Urinary bladder (tissue), 4 donors: ENCODE results near the gene MSRB3. TPM values are rescaled to one million over a fixed set of nuclear protein-coding genes. Genes with fewer than 3 reads are reported as not detected.

Experiments
- DNase-seq: peaks from one replicate; pipeline ENCODE4 v3.0.0-alpha.2; 2015; ENCODE audit errors: extremely low spot score
- H3K27ac ChIP-seq: one replicate; pipeline ENCODE4 v1.5.1; 2013; ENCODE audit warnings: low read depth, mild to moderate bottlenecking, moderate library complexity
- H3K36me3 ChIP-seq: one replicate; pipeline ENCODE4 v1.6.1; 2013; ENCODE audit warnings: mild to moderate bottlenecking, moderate library complexity; ENCODE audit not compliant: insufficient read depth
- H3K4me1 ChIP-seq: one replicate; pipeline ENCODE4 v1.6.1; 2013; ENCODE audit warnings: mild to moderate bottlenecking, moderate library complexity; ENCODE audit not compliant: insufficient read depth
- H3K4me3 ChIP-seq: one replicate; pipeline ENCODE4 v1.5.1; 2013; ENCODE audit warnings: low read depth, low read length
- WGBS: extraction: QIAGEN DNeasy Blood & Tissue Kit; methylation state at CpG from one replicate; pipeline ENCODE4 v1.1.7; 2013; 5-methylcytosine and 5-hydroxymethylcytosine counted together
- polyA plus RNA-seq: library from polyadenylated mRNA; stranded (reverse); fragments of 200-250 nt; gene quantifications from one replicate; pipeline ENCODE4 v1.2.3, GENCODE V29; 2013
- total RNA-seq: library from RNA; depleted of rRNA; stranded (reverse); fragments of >200 nt; gene quantifications from one replicate; pipeline ENCODE4 v1.2.3, GENCODE V29; 2014
- donor health status: healthy with polysubstance abuse.
- donor health status: healthy.

Gene MSRB3
- total and polyA plus RNA-seq, 2 donors = 143 to 158 TPM

DNA sequence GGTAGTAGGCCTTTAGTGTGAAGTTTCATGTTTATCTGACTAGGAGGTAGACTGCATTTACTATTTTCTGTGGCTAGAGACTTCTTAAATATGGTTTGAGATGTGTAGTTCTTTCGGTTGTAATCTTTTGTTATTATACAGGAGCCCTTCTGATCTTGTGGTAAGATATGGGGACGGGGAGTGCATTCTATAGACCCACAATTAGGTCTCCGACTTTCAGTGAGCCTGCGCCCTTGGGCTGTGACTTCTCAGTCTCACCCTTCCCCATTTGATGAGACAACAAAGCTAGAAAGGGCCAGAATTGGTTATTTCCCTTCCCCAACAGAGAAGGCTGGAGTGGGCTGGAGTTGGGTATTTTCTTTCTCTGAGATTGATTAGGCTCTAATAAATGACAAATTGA is 130.0 kb downstream of the MSRB3 start:
- WGBS = 78% methylated on average over 4 of the region's 4 CpGs
- Histone ChIP-seq H3K4me1 (no peaks in the 10 kb centered on the region), H3K36me3 (no peaks in the 10 kb centered on the region), H3K4me3 (no peak overlapping the region), H3K27ac (no peak overlapping the region)
- DNase-seq = no peak

DNA sequence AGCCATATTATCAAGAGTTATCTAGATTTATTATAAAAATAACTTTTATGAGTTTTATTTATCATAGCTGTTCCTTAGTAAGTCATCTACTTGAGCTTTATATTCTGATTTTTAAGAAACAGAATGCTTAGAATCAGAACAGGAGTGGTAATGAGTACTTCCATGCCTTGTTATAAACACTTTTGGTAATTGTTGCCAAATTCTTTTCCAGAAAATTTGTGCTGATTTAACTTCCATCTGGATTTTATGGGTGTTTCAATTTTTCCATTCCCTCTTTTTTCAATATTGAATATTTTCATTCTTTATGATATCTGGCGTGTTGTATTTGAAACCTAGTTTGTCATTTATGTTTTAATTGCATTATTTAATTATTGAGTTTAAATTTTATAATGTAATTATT is 131.2 kb downstream of the MSRB3 start:
- Histone ChIP-seq H3K4me3 (no peak overlapping the region), H3K4me1 (no peaks in the 10 kb centered on the region), H3K36me3 (no peaks in the 10 kb centered on the region), H3K27ac (no peak overlapping the region)
- WGBS = 89% methylated on average over 1 of the region's 1 CpG
- no peak for DNase-seq

DNA sequence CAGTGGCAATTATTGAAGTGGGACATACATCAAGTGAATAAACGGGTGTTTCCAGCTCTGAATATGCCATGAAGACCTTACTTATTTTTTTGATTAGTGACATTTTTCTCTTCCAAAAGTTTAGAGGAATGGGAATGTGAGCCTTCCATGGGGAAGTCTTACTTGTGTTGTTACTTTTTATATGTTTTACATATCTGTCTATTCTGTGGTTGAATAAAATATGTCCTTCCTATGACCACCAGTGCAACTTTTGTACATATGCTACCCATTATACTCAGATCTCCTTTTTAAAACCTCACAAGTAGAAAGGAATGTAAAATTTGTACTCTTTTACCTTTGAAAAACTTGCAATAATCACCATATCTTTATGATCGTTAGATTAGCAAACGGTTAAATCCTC is 132.7 kb downstream of the MSRB3 start:
- DNase-seq = no peak
- Histone ChIP-seq H3K4me3 (no peak overlapping the region), H3K36me3 (no peaks in the 10 kb centered on the region), H3K4me1 (no peaks in the 10 kb centered on the region), H3K27ac (no peak overlapping the region)
- 69% methylated on average over 3 of the region's 3 CpGs for WGBS

DNA sequence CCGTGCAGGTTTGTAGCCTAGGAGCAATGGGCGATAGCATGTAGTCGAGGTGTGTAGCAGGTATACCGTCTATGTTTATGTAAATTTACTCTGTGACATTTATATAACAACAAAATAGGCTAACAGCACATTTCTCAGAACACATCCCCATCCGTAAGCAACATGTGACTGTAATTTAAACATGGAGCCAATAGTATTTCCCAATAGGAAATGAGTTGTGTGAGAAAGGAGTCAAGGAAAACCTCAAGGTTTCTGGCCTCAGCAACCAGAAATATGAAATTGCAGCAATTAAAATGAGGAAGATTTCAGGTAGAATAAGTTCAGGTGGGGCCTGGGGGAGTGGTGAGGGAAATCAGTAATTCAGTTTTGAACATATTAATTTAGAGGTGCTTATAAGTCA is 136.0 kb downstream of the MSRB3 start:
- Histone ChIP-seq H3K4me3 (no peak overlapping the region), H3K36me3 (no peaks in the 10 kb centered on the region), H3K27ac (no peak overlapping the region), H3K4me1 (no peaks in the 10 kb centered on the region)
- no peak for DNase-seq
- WGBS = 96% methylated on average over 5 of the region's 5 CpGs

DNA sequence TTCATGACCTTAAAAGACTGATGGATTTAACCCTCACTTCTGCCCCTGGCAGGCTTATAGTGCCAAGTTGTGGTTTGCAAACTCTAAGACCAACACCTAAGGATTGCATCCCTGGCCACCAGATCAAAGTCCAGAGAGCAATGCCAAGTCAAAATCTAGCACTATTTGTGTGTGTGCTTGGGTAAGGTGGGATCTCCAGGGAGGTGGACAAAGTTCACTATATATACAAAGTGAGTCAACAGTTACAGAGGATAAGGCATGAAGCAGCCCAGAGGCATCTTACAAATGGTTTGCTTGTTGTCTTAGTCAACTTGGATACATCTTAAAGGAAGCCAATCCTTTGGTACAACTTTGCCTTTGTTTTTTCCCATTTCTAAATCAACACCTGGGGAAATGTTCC is 137.3 kb downstream of the MSRB3 start:
- Histone ChIP-seq H3K27ac (no peak overlapping the region), H3K4me1 (no peaks in the 10 kb centered on the region), H3K36me3 (no peaks in the 10 kb centered on the region), H3K4me3 (no peak overlapping the region)
- DNase-seq = no peak

DNA sequence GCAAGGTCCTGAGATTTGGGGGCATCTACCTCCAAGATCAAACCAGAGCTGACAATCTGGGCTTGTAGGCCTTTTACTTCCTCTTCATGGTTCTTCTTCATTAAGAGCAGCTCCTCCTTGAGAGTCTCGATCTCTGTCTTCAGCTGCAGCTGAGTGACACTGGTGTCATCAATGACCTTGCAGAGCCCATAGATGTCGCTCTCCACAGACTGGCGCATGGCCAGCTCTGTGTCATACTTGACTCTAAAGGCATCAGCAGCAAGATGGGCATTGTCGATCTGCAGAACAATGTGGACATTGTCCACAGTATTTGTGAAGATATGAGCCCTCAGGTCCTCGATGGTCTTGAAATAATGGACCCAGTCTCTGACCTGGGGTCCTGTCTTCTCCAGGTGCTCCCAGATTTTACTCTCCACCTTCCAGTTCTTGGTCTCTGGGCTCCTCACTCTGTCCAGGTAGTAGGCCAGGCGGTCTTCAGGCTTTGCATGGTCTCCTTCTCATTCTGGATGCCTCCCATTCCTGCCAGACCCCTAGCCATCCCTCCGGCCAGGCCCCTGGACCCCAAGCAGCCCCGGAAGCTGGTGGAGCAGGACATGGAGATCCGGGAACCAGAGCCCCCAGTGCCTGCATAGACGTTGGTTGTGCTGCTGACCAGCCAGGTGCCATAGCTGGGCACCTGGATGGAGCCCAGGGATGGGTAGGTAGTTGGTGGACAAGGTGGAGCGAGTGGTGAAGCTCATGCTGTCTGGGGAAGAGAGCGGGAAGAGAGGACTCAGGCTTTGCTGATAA is 141.0 kb downstream of the MSRB3 start:
- no peaks in the 10 kb centered on the region for H3K4me1 ChIP-seq
- 97% methylated on average over 12 of the region's 12 CpGs for WGBS

DNA sequence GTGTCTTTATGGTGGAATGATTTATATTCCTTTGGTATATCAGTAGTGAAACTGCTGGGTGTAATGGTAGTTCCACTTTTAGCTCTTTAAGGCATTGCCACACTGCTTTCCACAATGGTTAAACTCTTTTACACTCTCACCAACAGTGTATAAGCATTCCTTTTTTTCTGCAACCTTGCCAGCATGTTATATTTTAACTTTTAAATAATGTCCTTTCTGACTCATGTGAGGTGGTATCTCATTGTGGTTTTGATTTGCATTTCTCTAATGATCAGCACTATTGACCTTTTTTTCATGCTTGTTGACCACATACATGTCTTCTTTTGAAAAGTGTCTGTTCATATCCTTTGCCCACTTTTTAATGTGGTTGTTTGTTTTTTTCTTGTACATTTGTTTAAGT is 142.5 kb downstream of the MSRB3 start:
- no peaks in the 10 kb centered on the region for H3K36me3 ChIP-seq
- no peaks in the 10 kb centered on the region for H3K4me1 ChIP-seq
- no peak overlapping the region for H3K27ac ChIP-seq
- DNase-seq = no peak
- no peak overlapping the region for H3K4me3 ChIP-seq

More for the DNA sequence above, 141.0 kb downstream of the MSRB3 start:
- Histone ChIP-seq H3K4me3 (no peak overlapping the region), H3K36me3 (no peaks in the 10 kb centered on the region), H3K27ac (no peak overlapping the region)
- no peak for DNase-seq

DNA sequence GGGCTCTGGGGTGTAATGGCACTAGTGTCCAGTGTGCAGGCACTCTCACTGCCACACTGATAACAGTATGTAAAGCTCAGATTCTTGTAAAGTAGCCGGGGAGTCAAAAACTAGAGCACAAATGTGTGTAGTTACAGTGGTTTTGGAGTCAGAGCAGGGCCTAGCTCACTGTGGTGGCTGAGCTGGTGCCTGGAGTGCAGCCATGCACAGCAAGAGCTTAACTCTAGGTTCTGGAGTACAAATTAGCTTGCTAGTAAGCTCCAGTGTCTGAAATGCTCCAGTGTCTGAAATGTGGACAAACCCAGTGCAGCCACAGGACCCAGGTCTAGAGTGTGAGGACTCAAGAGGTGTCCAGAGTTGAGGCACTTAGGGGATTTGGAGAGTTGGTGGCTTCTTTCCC is 149.2 kb downstream of the MSRB3 start:
- H3K27ac ChIP-seq = no peak overlapping the region
- WGBS = 94% methylated on average over 1 of the region's 1 CpG
- no peak overlapping the region for H3K4me3 ChIP-seq
- no peaks in the 10 kb centered on the region for H3K4me1 ChIP-seq
- no peaks in the 10 kb centered on the region for H3K36me3 ChIP-seq
- no peak for DNase-seq

DNA sequence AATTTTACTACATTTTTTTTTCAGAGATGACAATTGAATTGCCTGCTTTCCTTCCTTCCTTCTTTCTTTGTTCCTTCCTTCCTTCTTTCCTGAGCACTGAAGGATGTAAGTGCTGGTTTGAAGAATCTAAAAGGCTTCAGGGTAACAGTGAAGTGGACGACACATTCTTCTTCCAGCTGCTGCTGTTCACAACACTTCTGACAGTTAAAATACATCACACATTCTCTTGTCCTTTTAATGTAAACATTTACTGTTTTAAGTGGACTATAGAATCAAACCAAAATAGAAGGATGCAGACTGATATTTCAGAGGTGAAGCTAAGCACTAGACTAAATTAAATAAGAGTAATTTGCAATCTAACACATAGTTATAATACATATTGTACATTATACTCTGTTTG is 151.5 kb downstream of the MSRB3 start:
- no peaks in the 10 kb centered on the region for H3K36me3 ChIP-seq
- H3K27ac ChIP-seq = no peak overlapping the region
- 32% methylated on average over 1 of the region's 1 CpG for whole genome bisulfite sequencing
- H3K4me1 ChIP-seq = no peaks in the 10 kb centered on the region
- H3K4me3 ChIP-seq = no peak overlapping the region
- no peak for DNase-seq

DNA sequence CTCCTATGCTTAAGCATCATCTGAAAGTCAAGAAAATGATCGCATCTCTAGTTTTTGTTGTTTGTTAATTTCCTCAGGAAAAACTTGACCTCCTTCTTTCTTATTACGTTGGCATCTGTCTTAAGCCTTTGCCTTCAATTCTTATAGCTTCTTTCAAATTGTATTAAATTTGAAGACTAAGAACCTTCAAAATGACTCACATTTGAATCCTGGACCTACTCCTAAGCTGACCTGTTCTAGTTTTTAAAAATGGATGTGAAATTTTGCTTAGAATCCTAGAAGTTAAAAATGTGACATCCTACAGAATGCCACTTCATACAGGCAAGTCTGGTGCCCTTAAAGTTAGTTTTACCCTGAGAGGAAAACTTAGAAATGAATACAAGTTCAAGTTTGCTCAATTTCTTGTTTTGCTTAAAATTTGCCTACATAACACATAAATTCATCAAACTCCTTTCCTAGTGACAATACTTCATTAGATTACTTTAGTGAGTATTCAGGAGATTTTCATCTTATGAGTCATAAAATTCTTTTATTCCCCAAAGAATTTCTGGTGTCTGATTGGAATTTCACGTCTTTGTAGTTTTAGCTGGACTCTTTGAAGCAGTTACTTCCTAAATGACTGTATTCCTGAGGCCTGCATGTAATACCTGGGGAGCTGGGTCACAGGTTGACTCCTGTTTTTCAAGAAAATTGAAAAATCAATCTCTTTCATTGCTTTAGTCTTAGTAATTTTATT is 152.3 kb downstream of the MSRB3 start:
- H3K4me3 ChIP-seq = no peak overlapping the region
- DNase-seq = no peak
- H3K4me1 ChIP-seq = no peaks in the 10 kb centered on the region
- WGBS = 72% methylated on average over 3 of the region's 3 CpGs
- H3K36me3 ChIP-seq = no peaks in the 10 kb centered on the region
- H3K27ac ChIP-seq = no peak overlapping the region

DNA sequence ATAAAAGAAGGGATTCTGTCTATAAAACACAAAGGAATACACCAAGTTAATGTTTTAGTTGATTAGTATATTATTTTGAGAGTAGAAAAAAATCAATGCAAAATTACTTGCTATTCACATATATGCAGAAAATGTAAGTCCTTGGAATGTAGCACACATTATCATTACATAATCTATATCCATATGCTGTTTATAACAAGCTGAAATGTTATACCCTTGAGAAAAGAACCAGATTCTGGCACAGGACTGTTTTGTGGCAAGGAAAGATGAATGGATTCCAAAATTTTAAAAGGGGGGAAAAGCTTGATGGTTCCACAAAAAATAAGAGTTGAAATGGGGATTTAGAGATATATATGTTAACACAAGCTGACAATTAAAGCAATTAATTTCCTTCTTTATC is 153.6 kb downstream of the MSRB3 start:
- Histone ChIP-seq H3K36me3 (no peaks in the 10 kb centered on the region), H3K4me1 (no peaks in the 10 kb centered on the region), H3K27ac (no peak overlapping the region), H3K4me3 (no peak overlapping the region)
- DNase-seq = no peak

DNA sequence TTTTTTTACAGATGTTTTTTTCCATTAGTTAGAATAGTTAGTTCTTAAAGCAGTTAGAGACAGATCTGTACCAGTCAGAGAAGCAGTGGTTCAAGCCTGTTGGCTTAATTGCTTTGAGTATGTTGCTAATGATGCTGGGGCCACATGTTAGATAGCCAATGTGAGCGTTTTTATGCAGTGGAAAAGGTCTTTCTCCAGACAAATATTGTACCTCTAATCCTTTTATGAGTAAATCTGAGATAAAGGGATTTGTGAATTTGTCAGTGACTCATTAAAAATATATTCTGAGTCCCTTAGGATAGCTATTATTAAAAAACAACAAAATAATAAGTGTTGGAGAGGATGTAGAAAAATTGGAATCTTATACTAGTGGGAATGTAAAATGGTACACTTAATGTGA is 154.2 kb downstream of the MSRB3 start:
- no peak for DNase-seq
- Histone ChIP-seq H3K4me3 (no peak overlapping the region), H3K27ac (no peak overlapping the region), H3K36me3 (no peaks in the 10 kb centered on the region), H3K4me1 (no peaks in the 10 kb centered on the region)
- 46% methylated on average over 1 of the region's 1 CpG for WGBS

DNA sequence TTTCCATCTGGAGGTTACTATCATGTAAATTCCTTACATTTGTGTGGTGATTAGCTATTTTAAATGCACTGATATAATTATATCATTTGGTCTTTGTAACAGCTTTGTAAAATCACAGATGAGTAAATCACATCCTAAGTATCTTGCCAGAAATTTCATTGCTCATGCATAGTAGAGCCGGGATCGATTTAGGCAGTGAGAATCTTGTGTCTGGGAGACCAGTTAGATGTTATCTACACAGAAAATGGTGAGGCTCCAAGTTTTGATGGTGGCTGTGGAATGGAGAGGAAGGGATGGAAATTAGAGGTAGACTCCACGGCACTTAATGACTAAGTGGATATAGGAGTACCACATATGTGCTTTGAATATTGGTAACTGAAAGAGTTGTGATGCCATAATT is 156.3 kb downstream of the MSRB3 start:
- 76% methylated on average over 3 of the region's 3 CpGs for WGBS
- Histone ChIP-seq H3K36me3 (no peaks in the 10 kb centered on the region), H3K4me3 (no peak overlapping the region), H3K4me1 (no peaks in the 10 kb centered on the region), H3K27ac (no peak overlapping the region)
- DNase-seq = no peak

DNA sequence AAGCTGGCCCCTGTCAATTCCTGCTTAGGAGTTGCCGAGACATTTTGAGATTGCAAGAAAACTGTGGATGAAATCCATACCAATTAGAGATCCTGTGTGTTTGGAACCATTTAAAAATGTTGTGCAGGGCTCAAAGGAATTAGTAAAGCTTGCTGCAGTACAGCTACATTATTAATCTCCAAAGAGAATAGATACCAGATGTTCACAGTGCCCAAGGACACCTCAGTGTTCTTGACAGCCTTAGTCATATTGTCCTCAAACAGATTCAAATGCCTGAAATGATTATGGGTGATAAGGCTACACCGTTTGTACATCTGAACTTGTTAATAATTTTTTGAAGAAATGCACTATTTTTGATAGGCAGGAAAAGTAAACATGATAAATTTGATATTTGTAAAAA is 164.6 kb downstream of the MSRB3 start:
- Histone ChIP-seq H3K4me3 (no peak overlapping the region), H3K27ac (no peak overlapping the region), H3K4me1 (no peaks in the 10 kb centered on the region), H3K36me3 (no peaks in the 10 kb centered on the region)
- 85% methylated on average over 2 of the region's 2 CpGs for WGBS
- DNase-seq = no peak
